HepG2 (cell line): ENCODE data around the gene EP300. TPM values are rescaled to one million over a fixed set of nuclear protein-coding genes. Genes with fewer than 3 reads are reported as not detected.

Source experiments
- ATAC-seq: fragments of 200-7000 bp; cut with Tn5 transposase; 3 replicates; pipeline ENCODE4 v1.9.1; 2020; ENCODE audit warnings: mild to moderate bottlenecking, moderate library complexity
- BruUV-seq: library from RNA; stranded (reverse); fragments of 400-500 nt; replicated peaks from 2 replicates; lab custom pipeline; 2021; lab: Mats Ljungman, UMichigan
- CTCF ChIA-PET: fragments of 300-600 bp; formaldehyde crosslinking; extraction: SDS; loops from one replicate; lab custom pipeline; 2021; ENCODE audit warnings: low total read pairs, inconsistent platforms, low intra/inter-chr PET ratio; lab: Yijun Ruan, JAX
- POLR2A ChIA-PET: fragments of 350-600 bp; sonication (Branson Sonifier 250); formaldehyde crosslinking; loops from one replicate; lab custom pipeline; 2020; ENCODE audit warnings: antibody characterized with exemption, inconsistent platforms; lab: Yijun Ruan, JAX
- DNase-seq: peaks from one replicate; pipeline ENCODE4 v3.0.0-alpha.2; 2015; ENCODE audit warnings: low spot score
- FAIRE-seq: peaks from 3 replicates; lab custom pipeline; 2011; peaks lifted over from hg19 to GRCh38; lab: Jason Lieb, UNC
- H2AFZ ChIP-seq: one replicate; pipeline ENCODE4 v1.6.1; 2011; ENCODE audit warnings: low read length, inconsistent platforms
- H3K27ac ChIP-seq: fragments of 300-600 bp; 3 replicates; pipeline ENCODE4 v1.8.0; 2011; ENCODE audit warnings: mixed run types, mild to moderate bottlenecking, mixed read lengths, low read length, inconsistent platforms; ENCODE audit not compliant: insufficient read depth; ENCODE audit errors: extremely low read length
- H3K27me3 ChIP-seq, 2 experiments: fragments of 200-600 bp in 1 of 2; 2 replicates in 1 of 2; 3 replicates in 1 of 2; pipeline versions ENCODE4 v1.6.0 to v1.8.0; 2011; ENCODE audit warnings: low read length in 2 of 2, mild to moderate bottlenecking in 2 of 2, moderate library complexity in 2 of 2, inconsistent platforms in 1 of 2; ENCODE audit not compliant: insufficient read depth in 2 of 2, control insufficient read depth in 1 of 2
- H3K36me3 ChIP-seq, 2 experiments: fragments of 200-600 bp in 1 of 2; replicated peaks in 1 of 2; 2 replicates in 1 of 2; 3 replicates in 1 of 2; pipeline versions ENCODE4 v1.5.1 to v1.8.0; 2011; ENCODE audit warnings: low read length in 2 of 2, inconsistent platforms in 1 of 2; ENCODE audit not compliant: insufficient read depth in 2 of 2, control insufficient read depth in 1 of 2
- H3K4me1 ChIP-seq: 2 replicates; pipeline ENCODE4 v1.5.1; 2012; ENCODE audit warnings: low read length, inconsistent platforms; ENCODE audit not compliant: insufficient read depth
- H3K4me2 ChIP-seq: 2 replicates; pipeline ENCODE4 v1.6.0; 2011; ENCODE audit warnings: low read depth, low read length, inconsistent platforms
- H3K4me3 ChIP-seq, 3 experiments: fragments of 200-600 bp in 1 of 3; sonication (generic), shearing (Covaris generic) in 1 of 3; replicated peaks in 1 of 3; 2 replicates each; pipeline ENCODE4 v1.5.1; 2011 to 2016; ENCODE audit warnings: low read length in 3 of 3, inconsistent platforms in 2 of 3, low read depth in 2 of 3, mild to moderate bottlenecking in 2 of 3, control low read depth in 1 of 3, mixed read lengths in 1 of 3; ENCODE audit not compliant: insufficient read depth in 1 of 3
- H3K79me2 ChIP-seq: one replicate; pipeline ENCODE4 v1.6.1; 2011; ENCODE audit warnings: low read length, inconsistent platforms; ENCODE audit not compliant: insufficient read depth
- H3K9ac ChIP-seq: 2 replicates; pipeline ENCODE4 v1.6.0; 2011; ENCODE audit warnings: mild to moderate bottlenecking, low read depth, low read length, inconsistent platforms; ENCODE audit not compliant: insufficient read depth
- H3K9me3 ChIP-seq: 2 replicates; pipeline ENCODE4 v1.5.1; 2012; ENCODE audit warnings: mild to moderate bottlenecking, low read length
- H4K20me1 ChIP-seq: 2 replicates; pipeline ENCODE4 v1.6.0; 2011; ENCODE audit warnings: inconsistent platforms, mild to moderate bottlenecking, low read length, moderate library complexity; ENCODE audit not compliant: insufficient read depth
- HDAC1 ChIP-seq: sonication (generic); formaldehyde crosslinking; IDR thresholded peaks from 2 replicates; pipeline ENCODE4 v1.5.1; 2020; ENCODE audit warnings: mild to moderate bottlenecking, missing genetic modification reagents
- MAF1 ChIP-seq: sonication (generic); formaldehyde crosslinking; IDR thresholded peaks from 2 replicates; pipeline ENCODE4 v1.5.0; 2020; ENCODE audit warnings: missing genetic modification reagents, borderline replicate concordance
- MAFF ChIP-seq: IDR thresholded peaks from 2 replicates; pipeline ENCODE4 v1.6.1; 2011; ENCODE audit warnings: low read depth, low read length, improper control_type of control experiment
- U2AF1 ChIP-seq: fragments of 200-400 bp; formaldehyde crosslinking; optimal IDR thresholded peaks from 2 replicates; pipeline ENCODE3; 2017; ENCODE audit warnings: mild to moderate bottlenecking, low read depth, low read length
- ZNF329 ChIP-seq: sonication (generic); formaldehyde crosslinking; IDR thresholded peaks from 2 replicates; pipeline ENCODE4 v1.9.0; 2021; ENCODE audit warnings: low read depth, mild to moderate bottlenecking, missing genetic modification reagents
- ZNF446 ChIP-seq: sonication (generic); formaldehyde crosslinking; IDR thresholded peaks from 2 replicates; pipeline ENCODE4 v1.5.0; 2020; ENCODE audit warnings: mild to moderate bottlenecking, missing genetic modification reagents
- ZNF564 ChIP-seq: sonication (generic); formaldehyde crosslinking; IDR thresholded peaks from 2 replicates; pipeline ENCODE4 v1.8.1; 2023; ENCODE audit warnings: mild to moderate bottlenecking, missing genetic modification reagents
- ZNF672 ChIP-seq: sonication (generic); formaldehyde crosslinking; IDR thresholded peaks from 2 replicates; pipeline ENCODE4 v1.8.1; 2022; ENCODE audit warnings: missing genetic modification reagents
- ZNF773 ChIP-seq: sonication (generic); formaldehyde crosslinking; IDR thresholded peaks from 2 replicates; pipeline ENCODE4 v1.4.0; 2020; ENCODE audit warnings: missing genetic modification reagents, borderline replicate concordance
- WGBS: methylation state at CpG from one replicate; pipeline ENCODE4 v1.1.6; 2017; ENCODE audit warnings: low lambda C conversion rate; 5-methylcytosine and 5-hydroxymethylcytosine counted together
- in situ Hi-C: cut with HindIII; loops from 2 replicates; pipeline ENCODE4 v1.10.0; 2017; ENCODE audit warnings: low pct_unique_long_range_greater_than_20kb; ENCODE audit not compliant: extremely low pct_ligation_motif_present
- intact Hi-C: fragments of 100-400 bp; cut with micrococcal nuclease; formaldehyde crosslinking; loops from one replicate; pipeline ENCODE4 v1.10.0; 2022; ENCODE audit not compliant: unreplicated experiment
- polyA plus RNA-seq, 8 experiments: library from polyadenylated mRNA; depleted of rRNA in 3 of 8; stranded (reverse) in 7 of 8; unstranded in 1 of 8; fragments of >200 nt; fragmentation: Illumina TruSeq in 4 of 8; extraction: Trizol in 4 of 8; gene quantifications; 2 replicates each; pipeline versions ENCODE4 v1.2.1 to v1.2.3, GENCODE V29; 2011 to 2016; ENCODE audit warnings: low read depth in 4 of 8, missing spikeins in 1 of 8, mixed read lengths in 1 of 8; ENCODE audit not compliant: insufficient read depth in 1 of 8
- total RNA-seq, 5 experiments: library from RNA; depleted of rRNA; stranded (reverse); fragments of >200 nt; fragmentation: Illumina TruSeq; extraction: Trizol; gene quantifications; 2 replicates each; pipeline ENCODE4 v1.2.3, GENCODE V29; 2016; ENCODE audit warnings: low read depth in 1 of 5
- TF ChIP-seq, protein P1 (sequence below): sonication (generic); formaldehyde crosslinking; IDR thresholded peaks from 2 replicates; pipeline ENCODE4 v1.9.0; 2022; ENCODE audit warnings: missing genetic modification reagents, mild to moderate bottlenecking, borderline replicate concordance
- TF ChIP-seq, protein P2 (sequence below): sonication (generic); formaldehyde crosslinking; IDR thresholded peaks from 2 replicates; pipeline ENCODE4 v1.5.0; 2020; ENCODE audit warnings: missing genetic modification reagents
- TF ChIP-seq, protein P3 (sequence below): sonication (generic); formaldehyde crosslinking; IDR thresholded peaks from 2 replicates; pipeline ENCODE4 v1.5.1; 2020; ENCODE audit warnings: mild to moderate bottlenecking, missing genetic modification reagents, borderline replicate concordance
- TF ChIP-seq, protein P4 (sequence below): sonication (generic); formaldehyde crosslinking; IDR thresholded peaks from 2 replicates; pipeline ENCODE4 v1.5.0; 2020; ENCODE audit warnings: missing genetic modification reagents
- TF ChIP-seq, protein P5 (sequence below): sonication (generic); formaldehyde crosslinking; conservative IDR thresholded peaks from 2 replicates; pipeline ENCODE4 v1.5.0; 2020; ENCODE audit warnings: missing genetic modification reagents
- TF ChIP-seq, protein P6 (sequence below): sonication (generic); formaldehyde crosslinking; IDR thresholded peaks from 2 replicates; pipeline ENCODE4 v1.4.0; 2020; ENCODE audit warnings: missing genetic modification reagents, borderline replicate concordance

Gene EP300
- total and polyA plus RNA-seq, 2 of the 13 experiments (the other 11 are each of a cell fraction or from before 2014, with no cell fraction given), result 13.6 to 14.9 TPM

DNA sequence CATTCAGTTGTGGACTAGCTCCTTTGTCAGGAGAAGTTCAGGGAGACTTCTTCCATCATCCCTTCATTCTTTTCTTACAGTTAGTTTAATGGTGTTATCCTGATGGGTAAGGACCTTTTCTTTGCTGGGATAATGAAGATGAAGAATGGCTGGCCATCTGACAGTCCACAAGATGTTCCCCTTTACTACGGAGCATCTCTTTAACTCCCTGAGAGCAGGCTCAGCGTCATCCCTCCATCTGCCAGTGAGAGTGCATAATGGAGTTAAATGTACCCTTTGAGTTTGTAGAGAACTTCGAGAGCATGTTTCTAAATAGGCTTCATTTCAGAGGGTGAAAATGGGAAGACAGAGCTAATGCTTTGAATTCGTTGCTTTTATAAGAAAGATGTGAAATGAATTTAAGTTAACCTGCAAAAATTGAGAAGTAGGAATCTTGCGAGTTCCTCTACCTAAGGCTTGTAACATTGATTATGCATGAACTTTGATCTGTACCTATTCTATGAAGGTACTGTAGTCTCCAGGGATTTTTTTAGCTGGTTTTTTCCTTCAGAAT, 1.7 kb downstream of the EP300 start:
- POLR2A ChIA-PET, result interaction anchor here (1.1 to 7.2 kb wide), 4 partner anchors 11 to 237 kb away, joined by 4 to 71 read pairs (median 19); partner anchors contain the start of genes RBX1, ST13 and XPNPEP3
- TF ChIP-seq ZNF672 (CRISPR knock-in tag), result no peak
- TF ChIP-seq, protein P1, sequence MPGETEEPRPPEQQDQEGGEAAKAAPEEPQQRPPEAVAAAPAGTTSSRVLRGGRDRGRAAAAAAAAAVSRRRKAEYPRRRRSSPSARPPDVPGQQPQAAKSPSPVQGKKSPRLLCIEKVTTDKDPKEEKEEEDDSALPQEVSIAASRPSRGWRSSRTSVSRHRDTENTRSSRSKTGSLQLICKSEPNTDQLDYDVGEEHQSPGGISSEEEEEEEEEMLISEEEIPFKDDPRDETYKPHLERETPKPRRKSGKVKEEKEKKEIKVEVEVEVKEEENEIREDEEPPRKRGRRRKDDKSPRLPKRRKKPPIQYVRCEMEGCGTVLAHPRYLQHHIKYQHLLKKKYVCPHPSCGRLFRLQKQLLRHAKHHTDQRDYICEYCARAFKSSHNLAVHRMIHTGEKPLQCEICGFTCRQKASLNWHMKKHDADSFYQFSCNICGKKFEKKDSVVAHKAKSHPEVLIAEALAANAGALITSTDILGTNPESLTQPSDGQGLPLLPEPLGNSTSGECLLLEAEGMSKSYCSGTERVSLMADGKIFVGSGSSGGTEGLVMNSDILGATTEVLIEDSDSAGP, result no peak
- TF ChIP-seq MAFF, result no peak
- no peak for TF ChIP-seq ZNF564
- TF ChIP-seq, protein P2, sequence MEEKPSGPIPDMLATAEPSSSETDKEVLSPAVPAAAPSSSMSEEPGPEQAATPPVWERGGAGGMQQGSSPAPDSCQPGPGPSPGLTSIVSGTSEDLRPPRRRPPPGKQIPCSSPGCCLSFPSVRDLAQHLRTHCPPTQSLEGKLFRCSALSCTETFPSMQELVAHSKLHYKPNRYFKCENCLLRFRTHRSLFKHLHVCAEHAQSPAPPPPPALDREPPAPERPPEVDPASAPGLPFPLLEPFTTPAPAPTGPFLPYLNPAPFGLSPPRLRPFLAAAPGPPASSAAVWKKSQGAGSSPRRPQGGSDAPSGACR (CRISPR knock-in tag), result no peak
- no peak for TF ChIP-seq MAF1 (CRISPR knock-in tag)
- TF ChIP-seq HDAC1 (CRISPR knock-in tag), result peak; percentile 24; the same call in 1 of the 2 replicates
- TF ChIP-seq ZNF773 (CRISPR knock-in tag), result no peak
- TF ChIP-seq, protein P3, sequence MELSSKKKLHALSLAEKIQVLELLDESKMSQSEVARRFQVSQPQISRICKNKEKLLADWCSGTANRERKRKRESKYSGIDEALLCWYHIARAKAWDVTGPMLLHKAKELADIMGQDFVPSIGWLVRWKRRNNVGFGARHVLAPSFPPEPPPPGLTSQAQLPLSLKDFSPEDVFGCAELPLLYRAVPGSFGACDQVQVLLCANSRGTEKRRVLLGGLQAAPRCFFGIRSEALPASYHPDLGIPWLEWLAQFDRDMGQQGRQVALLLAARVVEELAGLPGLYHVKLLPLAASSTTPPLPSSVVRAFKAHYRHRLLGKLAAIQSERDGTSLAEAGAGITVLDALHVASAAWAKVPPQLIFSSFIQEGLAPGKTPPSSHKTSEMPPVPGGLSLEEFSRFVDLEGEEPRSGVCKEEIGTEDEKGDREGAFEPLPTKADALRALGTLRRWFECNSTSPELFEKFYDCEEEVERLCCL (CRISPR knock-in tag), result no peak
- TF ChIP-seq ZNF446 (CRISPR knock-in tag), result no peak
- TF ChIP-seq, protein P4, sequence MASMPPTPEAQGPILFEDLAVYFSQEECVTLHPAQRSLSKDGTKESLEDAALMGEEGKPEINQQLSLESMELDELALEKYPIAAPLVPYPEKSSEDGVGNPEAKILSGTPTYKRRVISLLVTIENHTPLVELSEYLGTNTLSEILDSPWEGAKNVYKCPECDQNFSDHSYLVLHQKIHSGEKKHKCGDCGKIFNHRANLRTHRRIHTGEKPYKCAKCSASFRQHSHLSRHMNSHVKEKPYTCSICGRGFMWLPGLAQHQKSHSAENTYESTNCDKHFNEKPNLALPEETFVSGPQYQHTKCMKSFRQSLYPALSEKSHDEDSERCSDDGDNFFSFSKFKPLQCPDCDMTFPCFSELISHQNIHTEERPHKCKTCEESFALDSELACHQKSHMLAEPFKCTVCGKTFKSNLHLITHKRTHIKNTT (CRISPR knock-in tag), result no peak
- no peak for TF ChIP-seq U2AF1
- TF ChIP-seq, protein P5, sequence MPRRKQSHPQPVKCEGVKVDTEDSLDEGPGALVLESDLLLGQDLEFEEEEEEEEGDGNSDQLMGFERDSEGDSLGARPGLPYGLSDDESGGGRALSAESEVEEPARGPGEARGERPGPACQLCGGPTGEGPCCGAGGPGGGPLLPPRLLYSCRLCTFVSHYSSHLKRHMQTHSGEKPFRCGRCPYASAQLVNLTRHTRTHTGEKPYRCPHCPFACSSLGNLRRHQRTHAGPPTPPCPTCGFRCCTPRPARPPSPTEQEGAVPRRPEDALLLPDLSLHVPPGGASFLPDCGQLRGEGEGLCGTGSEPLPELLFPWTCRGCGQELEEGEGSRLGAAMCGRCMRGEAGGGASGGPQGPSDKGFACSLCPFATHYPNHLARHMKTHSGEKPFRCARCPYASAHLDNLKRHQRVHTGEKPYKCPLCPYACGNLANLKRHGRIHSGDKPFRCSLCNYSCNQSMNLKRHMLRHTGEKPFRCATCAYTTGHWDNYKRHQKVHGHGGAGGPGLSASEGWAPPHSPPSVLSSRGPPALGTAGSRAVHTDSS, result no peak
- TF ChIP-seq ZNF329, result no peak
- TF ChIP-seq, protein P6, sequence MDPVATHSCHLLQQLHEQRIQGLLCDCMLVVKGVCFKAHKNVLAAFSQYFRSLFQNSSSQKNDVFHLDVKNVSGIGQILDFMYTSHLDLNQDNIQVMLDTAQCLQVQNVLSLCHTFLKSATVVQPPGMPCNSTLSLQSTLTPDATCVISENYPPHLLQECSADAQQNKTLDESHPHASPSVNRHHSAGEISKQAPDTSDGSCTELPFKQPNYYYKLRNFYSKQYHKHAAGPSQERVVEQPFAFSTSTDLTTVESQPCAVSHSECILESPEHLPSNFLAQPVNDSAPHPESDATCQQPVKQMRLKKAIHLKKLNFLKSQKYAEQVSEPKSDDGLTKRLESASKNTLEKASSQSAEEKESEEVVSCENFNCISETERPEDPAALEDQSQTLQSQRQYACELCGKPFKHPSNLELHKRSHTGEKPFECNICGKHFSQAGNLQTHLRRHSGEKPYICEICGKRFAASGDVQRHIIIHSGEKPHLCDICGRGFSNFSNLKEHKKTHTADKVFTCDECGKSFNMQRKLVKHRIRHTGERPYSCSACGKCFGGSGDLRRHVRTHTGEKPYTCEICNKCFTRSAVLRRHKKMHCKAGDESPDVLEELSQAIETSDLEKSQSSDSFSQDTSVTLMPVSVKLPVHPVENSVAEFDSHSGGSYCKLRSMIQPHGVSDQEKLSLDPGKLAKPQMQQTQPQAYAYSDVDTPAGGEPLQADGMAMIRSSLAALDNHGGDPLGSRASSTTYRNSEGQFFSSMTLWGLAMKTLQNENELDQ (CRISPR knock-in tag), result no peak

More for the DNA sequence above, 1.7 kb downstream of the EP300 start:
- 0 out of 5 replicates have a peak, but pooled peaks cover 0 to 4% of the 10 kb centered on the region in 2 experiments for H3K36me3 ChIP-seq
- H3K4me3 ChIP-seq, result peak overlapping the region; percentile 90 to 97 (median 92)
- peak overlapping the region; percentile 80 for H3K4me2 ChIP-seq
- no peak for FAIRE-seq
- peak overlapping the region; percentile 100 for H3K9ac ChIP-seq
- in situ Hi-C loops, result loop anchor here (5.0 kb wide), 1 partner anchor 142 kb away; the partner anchor contains the start of gene RBX1
- CTCF ChIA-PET, result no interaction called here
- peaks cover 53% of the 10 kb centered on the region for H3K4me1 ChIP-seq
- H3K9me3 ChIP-seq, result no peaks in the 10 kb centered on the region
- H3K79me2 ChIP-seq, result peaks cover 69% of the 10 kb centered on the region
- ATAC-seq, result no peak
- no peak overlapping the region for H2AFZ ChIP-seq
- no TSS peak for BruUV-seq
- H3K27me3 ChIP-seq, result no peaks in the 10 kb centered on the region
- peaks cover 61% of the 10 kb centered on the region for H4K20me1 ChIP-seq
- peak overlapping the region; percentile 99 for H3K27ac ChIP-seq
- 0% methylated on average over 5 of the region's 5 CpGs for WGBS
- intact Hi-C loops, result no loop called here
- DNase-seq, result peak; percentile 31
